PC-9 (cell line): Measurements from ENCODE around the gene BEST3. TPM values are rescaled to one million over a fixed set of nuclear protein-coding genes. Genes with fewer than 3 reads are reported as not detected.
A peak's percentile ranks its signal among the peaks of the same experiment; 100 is the strongest.

Experiments
- BruUV-seq: library from RNA; stranded (reverse); fragments of 400-500 nt; replicated peaks from 2 replicates; lab custom pipeline; 2021; lab: Mats Ljungman, UMichigan
- CTCF ChIA-PET: fragments of 300-600 bp; sonication (Branson Sonifier 250); formaldehyde crosslinking; loops from one replicate; lab custom pipeline; 2022; ENCODE audit warnings: antibody characterized with exemption; lab: Charles Lee
- POLR2A ChIA-PET: fragments of 300-600 bp; sonication (Branson Sonifier 250); formaldehyde crosslinking; loops from one replicate; lab custom pipeline; 2022; ENCODE audit warnings: antibody characterized with exemption; ENCODE audit not compliant: unreplicated experiment; lab: Charles Lee
- DNase-seq, 2 experiments: peaks; one replicate each; pipeline versions ENCODE4 v3.0.0 to v3.0.0-alpha.2; 2015 to 2022; ENCODE audit warnings: mixed read lengths in 1 of 2
- H2AFZ ChIP-seq: fragments of 200-600 bp; sonication (generic); 2 replicates; pipeline ENCODE4 v1.8.1; 2017; ENCODE audit warnings: antibody characterized with exemption
- H3F3A ChIP-seq: fragments of 200-600 bp; sonication (generic); 2 replicates; pipeline ENCODE4 v1.8.1; 2017; ENCODE audit warnings: antibody characterized with exemption, mild to moderate bottlenecking, low read depth; ENCODE audit not compliant: insufficient read depth
- H3K27ac ChIP-seq: fragments of 200-600 bp; sonication (generic); 2 replicates; pipeline ENCODE4 v1.6.1; 2016; ENCODE audit warnings: mixed run types
- H3K27me3 ChIP-seq: fragments of 200-600 bp; sonication (generic); 2 replicates; pipeline ENCODE4 v1.6.1; 2016; ENCODE audit warnings: low read depth, mixed run types; ENCODE audit not compliant: insufficient read depth
- H3K36me3 ChIP-seq: fragments of 200-600 bp; sonication (generic); 2 replicates; pipeline ENCODE4 v1.6.1; 2016; ENCODE audit warnings: low read depth, mixed run types
- H3K4me1 ChIP-seq: fragments of 200-600 bp; sonication (generic); replicated peaks from 2 replicates; pipeline ENCODE4 v1.6.1; 2016; ENCODE audit warnings: mixed run types; ENCODE audit not compliant: insufficient read depth
- H3K4me2 ChIP-seq: fragments of 200-600 bp; sonication (generic); 2 replicates; pipeline ENCODE4 v1.6.1; 2017; ENCODE audit warnings: mixed run types
- H3K4me3 ChIP-seq: fragments of 200-600 bp; sonication (generic); 2 replicates; pipeline ENCODE4 v1.6.1; 2016; ENCODE audit warnings: mixed run types
- H3K79me2 ChIP-seq: fragments of 200-600 bp; sonication (generic); 2 replicates; pipeline ENCODE4 v1.6.1; 2017; ENCODE audit warnings: low read depth, mixed run types
- H3K9me2 ChIP-seq: fragments of 200-600 bp; sonication (generic); 2 replicates; pipeline ENCODE4 v1.8.1; 2017; ENCODE audit warnings: mild to moderate bottlenecking; ENCODE audit not compliant: insufficient read depth
- H3K9me3 ChIP-seq: fragments of 200-600 bp; sonication (generic); 2 replicates; pipeline ENCODE4 v1.8.1; 2016; ENCODE audit warnings: low read depth; ENCODE audit not compliant: insufficient read depth
- H4K20me1 ChIP-seq: fragments of 200-600 bp; sonication (generic); 2 replicates; pipeline ENCODE4 v1.8.1; 2017; ENCODE audit not compliant: insufficient read depth
- CTCF ChIP-seq: fragments of 200-600 bp; sonication (generic); conservative IDR thresholded peaks from 2 replicates; pipeline ENCODE4 v1.6.1; 2017; ENCODE audit warnings: mixed run types, antibody characterized with exemption, mild to moderate bottlenecking, moderate library complexity
- EZH2 ChIP-seq: fragments of 200-600 bp; sonication (generic); IDR thresholded peaks from 2 replicates; pipeline ENCODE4 v1.8.0; 2017; ENCODE audit warnings: antibody characterized with exemption, low read depth
- intact Hi-C: fragments of 100-400 bp; cut with micrococcal nuclease; formaldehyde crosslinking; loops from one replicate; pipeline ENCODE4 v1.10.0; 2022; ENCODE audit not compliant: unreplicated experiment
- total RNA-seq: library from RNA; stranded (reverse); gene quantifications from 2 replicates; pipeline ENCODE4 v1.2.3, GENCODE V29; 2021

The BEST3 gene
- total RNA-seq, 1 experiment from 2014 or later = 0.17 TPM

- no peaks in the 10 kb centered on the region for H3F3A ChIP-seq
- H3K9me2 ChIP-seq = no peaks in the 10 kb centered on the region
- CTCF ChIA-PET = interaction anchor here (1.1 kb wide), 1 partner anchor 282 kb away, joined by 3 read pairs; no protein-coding TSS in a partner anchor
- BruUV-seq = no TSS peak
- no peak overlapping the region for H3K4me3 ChIP-seq
- peak in 1 of 2 experiments; percentile 43 for DNase-seq
- no peaks in the 10 kb centered on the region for H3K9me3 ChIP-seq
- H3K4me1 ChIP-seq = no peaks in the 10 kb centered on the region
- H3K4me2 ChIP-seq = no peak overlapping the region
- POLR2A ChIA-PET = interaction anchor here (0.5 to 0.7 kb wide), 3 partner anchors 313 to 1054 kb away, joined by 3 to 10 read pairs (median 5); no protein-coding TSS in a partner anchor
- no peaks in the 10 kb centered on the region for H3K36me3 ChIP-seq
- H4K20me1 ChIP-seq = no peaks in the 10 kb centered on the region
- intact Hi-C loops = no loop called here
- no peak overlapping the region for H2AFZ ChIP-seq
- no peak overlapping the region for H3K27ac ChIP-seq
- H3K79me2 ChIP-seq = no peaks in the 10 kb centered on the region
- H3K27me3 ChIP-seq = no peaks in the 10 kb centered on the region
- no peak for TF ChIP-seq EZH2
- peak; percentile 80 for TF ChIP-seq CTCF
These were observed 59.6 kb downstream of the BEST3 start for GRCh38 chr12:69639400-69640016.

- Histone ChIP-seq H4K20me1 (no peaks in the 10 kb centered on the region), H3K27me3 (no peaks in the 10 kb centered on the region), H3F3A (no peaks in the 10 kb centered on the region), H2AFZ (no peak overlapping the region), H3K79me2 (no peaks in the 10 kb centered on the region), H3K9me2 (no peaks in the 10 kb centered on the region), H3K36me3 (no peaks in the 10 kb centered on the region), H3K4me2 (no peak overlapping the region), H3K9me3 (no peaks in the 10 kb centered on the region), H3K4me3 (no peak overlapping the region), H3K27ac (no peak overlapping the region), H3K4me1 (no peaks in the 10 kb centered on the region)
- no peak for DNase-seq
- CTCF ChIA-PET = no interaction called here
- TF ChIP-seq EZH2 (no peak), CTCF (no peak; the same call in 1 of the 2 replicates)
- POLR2A ChIA-PET = interaction anchor here (0.5 kb wide), 1 partner anchor 62 kb away, joined by 3 read pairs; no protein-coding TSS in a partner anchor
- no TSS peak for BruUV-seq
- intact Hi-C loops = no loop called here
These were observed 66.0 kb downstream of the BEST3 start for GRCh38 chr12:69633061-69633460.

GRCh38 chr12:69630191-69630590 is 68.9 kb downstream of the BEST3 start:
- DNase-seq = no peak
- no TSS peak for BruUV-seq
- Histone ChIP-seq H2AFZ (no peak overlapping the region), H3K9me2 (no peaks in the 10 kb centered on the region), H3F3A (no peaks in the 10 kb centered on the region), H3K9me3 (no peaks in the 10 kb centered on the region), H3K27me3 (no peaks in the 10 kb centered on the region), H4K20me1 (no peaks in the 10 kb centered on the region), H3K79me2 (no peaks in the 10 kb centered on the region), H3K4me2 (no peak overlapping the region), H3K4me3 (no peak overlapping the region), H3K27ac (no peak overlapping the region), H3K4me1 (no peaks in the 10 kb centered on the region), H3K36me3 (no peaks in the 10 kb centered on the region)
- ChIA-PET CTCF (no interaction called here), POLR2A (interaction anchor here (0.6 kb wide), 1 partner anchor 926 kb away, joined by 3 read pairs; no protein-coding TSS in a partner anchor)
- intact Hi-C loops = no loop called here
- TF ChIP-seq CTCF (peak; percentile 43; the same call in 1 of the 2 replicates), EZH2 (no peak)
